AG04450 (cell line): ENCODE results near the gene PIH1D1. TPM values are rescaled to one million over a fixed set of nuclear protein-coding genes. Genes with fewer than 3 reads are reported as not detected.

Experiments
- CTCF ChIA-PET: fragments of 300-600, 350-600 bp; formaldehyde crosslinking; extraction: SDS; loops from one replicate; lab custom pipeline; 2022; ENCODE audit warnings: antibody characterized with exemption, inconsistent platforms; lab: Charles Lee
- POLR2A ChIA-PET: fragments of 350-600 bp; formaldehyde crosslinking; extraction: SDS; loops from one replicate; lab custom pipeline; 2021; ENCODE audit warnings: antibody characterized with exemption, inconsistent platforms; lab: Yijun Ruan, JAX
- DNase-seq: peaks from one replicate; pipeline ENCODE4 v3.0.0-alpha.2; 2011; ENCODE audit warnings: low read depth, low spot score
- H3K27ac ChIP-seq: one replicate; pipeline ENCODE4 v1.5.1; 2012; ENCODE audit warnings: low read depth, low read length, control low read depth
- H3K27me3 ChIP-seq: one replicate; pipeline ENCODE4 v1.6.0; 2012; ENCODE audit warnings: low read length; ENCODE audit not compliant: control insufficient read depth, insufficient read depth
- H3K4me3 ChIP-seq: 2 replicates; pipeline ENCODE4 v1.5.1; 2011; ENCODE audit warnings: mild to moderate bottlenecking, low read depth, low read length, control low read depth
- H3K9me3 ChIP-seq: 2 replicates; pipeline ENCODE4 v1.5.1; 2012; ENCODE audit warnings: low read length; ENCODE audit not compliant: control insufficient read depth, insufficient read depth
- CTCF ChIP-seq: IDR thresholded peaks from 2 replicates; pipeline ENCODE4 v1.5.1; 2011; ENCODE audit warnings: low read depth, low read length, control low read depth, inconsistent platforms
- polyA plus RNA-seq: library from polyadenylated mRNA; depleted of rRNA; stranded (reverse); fragments of >200 nt; gene quantifications from 2 replicates; pipeline ENCODE4 v1.2.3, GENCODE V29; 2011

The PIH1D1 gene
- polyA plus RNA-seq, 1 experiment: 62.5 TPM

- ChIA-PET POLR2A (no interaction called here), CTCF (no interaction called here)
- no peak overlapping the region for H3K4me3 ChIP-seq
Measured at GRCh38 chr19:49418511-49418910, 33.1 kb downstream of the PIH1D1 start.

GRCh38 chr19:49417088-49417487, 34.5 kb downstream of the PIH1D1 start:
- Histone ChIP-seq H3K9me3 (no peaks in the 10 kb centered on the region), H3K27me3 (peaks cover 61% of the 10 kb centered on the region), H3K27ac (no peak overlapping the region), H3K4me3 (no peak overlapping the region)
- POLR2A ChIA-PET: no interaction called here
- CTCF ChIA-PET: interaction anchor here (1.8 kb wide), 1 partner anchor 116 kb away, joined by 4 read pairs; no protein-coding TSS in a partner anchor
- no peak for DNase-seq
- no peak for TF ChIP-seq CTCF

More at GRCh38 chr19:49418511-49418910, 33.1 kb downstream of the PIH1D1 start:
- Histone ChIP-seq H3K27ac (no peak overlapping the region), H3K27me3 (peaks cover 70% of the 10 kb centered on the region), H3K9me3 (no peaks in the 10 kb centered on the region; the same call in 1 of the 2 replicates)
- no peak for TF ChIP-seq CTCF
- DNase-seq: no peak

- Histone ChIP-seq H3K4me3 (no peak overlapping the region), H3K27me3 (peaks cover 51% of the 10 kb centered on the region), H3K9me3 (no peaks in the 10 kb centered on the region), H3K27ac (no peak overlapping the region)
- CTCF ChIA-PET: no interaction called here
- POLR2A ChIA-PET: no interaction called here
- DNase-seq: no peak
- TF ChIP-seq CTCF: no peak
Measured at GRCh38 chr19:49415810-49416200, 35.8 kb downstream of the PIH1D1 start.

GRCh38 chr19:49415102-49415809, 36.4 kb downstream of the PIH1D1 start:
- Histone ChIP-seq H3K27me3 (peaks cover 45% of the 10 kb centered on the region), H3K27ac (no peak overlapping the region), H3K4me3 (no peak overlapping the region), H3K9me3 (no peaks in the 10 kb centered on the region)
- DNase-seq: no peak
- CTCF ChIA-PET: no interaction called here
- POLR2A ChIA-PET: no interaction called here
- TF ChIP-seq CTCF: no peak

- ChIA-PET POLR2A (no interaction called here), CTCF (no interaction called here)
- TF ChIP-seq CTCF: no peak
- Histone ChIP-seq H3K27me3 (peaks cover 35% of the 10 kb centered on the region), H3K9me3 (no peaks in the 10 kb centered on the region), H3K4me3 (no peak overlapping the region), H3K27ac (no peak overlapping the region)
- DNase-seq: no peak
Measured at GRCh38 chr19:49414256-49414655, 37.4 kb downstream of the PIH1D1 start.
